Measurements from ENCODE around the gene OR52K1.
"Not testable (repeated sequence)": the region's sequence is repeated elsewhere in the genome, so short reads cannot be mapped to it uniquely, and the experiment has no call there.

OR52K1 gene

GRCh38 chr11:4482445-4482844, at the start of gene OR52K1:
Gene OR52K1 (plus strand): TSS chr11:4482646. CDS start chr11:4488901, 6,255 bp downstream.
- no peak for DNase-seq

GRCh38 chr11:4433856-4434255, 48.6 kb upstream of the OR52K1 start:
- no peak for DNase-seq

GRCh38 chr11:4436411-4436810, 46.0 kb upstream of the OR52K1 start:
- no peak for DNase-seq

- DNase-seq, result no peak
Measured at GRCh38 chr11:4441515-4441914, 40.9 kb upstream of the OR52K1 start.

GRCh38 chr11:4443232-4443891, 39.1 kb upstream of the OR52K1 start:
- no peak for DNase-seq

GRCh38 chr11:4448995-4449394, 33.5 kb upstream of the OR52K1 start, which contains the start of gene OR52K2:
Gene OR52K2 (plus strand): TSS chr11:4449295. CDS start chr11:4449340, 45 bp downstream.
- DNase-seq, result no peak

GRCh38 chr11:4453118-4453517, 29.3 kb upstream of the OR52K1 start:
- DNase-seq, result no peak

- DNase-seq, result peak; percentile 30
Measured at GRCh38 chr11:4454021-4454420, 28.4 kb upstream of the OR52K1 start.

- DNase-seq, result peak; percentile 64
Measured at GRCh38 chr11:4455419-4455818, 27.0 kb upstream of the OR52K1 start.

GRCh38 chr11:4459500-4459899, 22.9 kb upstream of the OR52K1 start:
- DNase-seq, result no peak

- DNase-seq, result no peak
Measured at GRCh38 chr11:4460151-4460550, 22.3 kb upstream of the OR52K1 start.

- DNase-seq, result no peak
Measured at GRCh38 chr11:4464216-4465159, 18.0 kb upstream of the OR52K1 start.

- no peak for DNase-seq
Measured at GRCh38 chr11:4465407-4465806, 17.0 kb upstream of the OR52K1 start.

GRCh38 chr11:4466131-4466870, 16.1 kb upstream of the OR52K1 start:
- DNase-seq, result no peak

GRCh38 chr11:4466871-4467442, 15.5 kb upstream of the OR52K1 start:
- no peak for DNase-seq

GRCh38 chr11:4467811-4468606, 14.4 kb upstream of the OR52K1 start:
- DNase-seq, result no peak

- DNase-seq, result no peak
Measured at GRCh38 chr11:4479644-4480043, 2.8 kb upstream of the OR52K1 start.

- no peak for DNase-seq
Measured at GRCh38 chr11:4480577-4481239, 1.7 kb upstream of the OR52K1 start.

GRCh38 chr11:4481240-4481582, 1.2 kb upstream of the OR52K1 start:
- DNase-seq, result no peak

GRCh38 chr11:4484310-4484709, 1.9 kb downstream of the OR52K1 start:
- no peak for DNase-seq

GRCh38 chr11:4491405-4491804, 9.0 kb downstream of the OR52K1 start:
- DNase-seq, result not testable (repeated sequence)
